Endodermal cell (in vitro differentiated cells): ENCODE results near the gene PIAS1. TPM values are rescaled to one million over a fixed set of nuclear protein-coding genes. Genes with fewer than 3 reads are reported as not detected.

ENCODE experiments used
- DNase-seq: peaks from one replicate; pipeline ENCODE4 v3.0.0-alpha.2; 2017
- H3K27ac ChIP-seq: 2 replicates; pipeline ENCODE4 v1.5.1; 2013; ENCODE audit warnings: mild to moderate bottlenecking, low read depth, low read length, moderate library complexity
- H3K27me3 ChIP-seq: 2 replicates; pipeline ENCODE4 v1.6.1; 2013; ENCODE audit warnings: mild to moderate bottlenecking, low read length, moderate library complexity; ENCODE audit not compliant: insufficient read depth, control insufficient read depth, poor library complexity, severe bottlenecking
- H3K36me3 ChIP-seq: 2 replicates; pipeline ENCODE4 v1.7.0; 2013; ENCODE audit warnings: mild to moderate bottlenecking, low read length, moderate library complexity; ENCODE audit not compliant: control insufficient read depth, insufficient read depth
- H3K4me1 ChIP-seq: one replicate; pipeline ENCODE4 v1.7.0; 2013; ENCODE audit warnings: low read length; ENCODE audit not compliant: control insufficient read depth, insufficient read depth
- H3K4me3 ChIP-seq: 2 replicates; pipeline ENCODE4 v1.5.1; 2013; ENCODE audit warnings: mild to moderate bottlenecking, low read length, moderate library complexity
- H3K9ac ChIP-seq: 2 replicates; pipeline ENCODE4 v1.6.1; 2013; ENCODE audit warnings: mild to moderate bottlenecking, low read length, moderate library complexity; ENCODE audit not compliant: poor library complexity, severe bottlenecking; ENCODE audit errors: extremely low read depth
- H3K9me3 ChIP-seq: 2 replicates; pipeline ENCODE4 v1.6.1; 2013; ENCODE audit warnings: mild to moderate bottlenecking, low read length, moderate library complexity; ENCODE audit not compliant: control insufficient read depth
- H3K27ac Mint-ChIP-seq: 2 replicates; pipeline ENCODE4 v1.8.0; 2020; ENCODE audit warnings: mixed read lengths
- H3K27me3 Mint-ChIP-seq: 2 replicates; pipeline ENCODE4 v1.8.0; 2021; ENCODE audit warnings: mild to moderate bottlenecking, mixed read lengths; ENCODE audit not compliant: insufficient read depth
- H3K36me3 Mint-ChIP-seq: 2 replicates; pipeline ENCODE4 v1.8.0; 2020; ENCODE audit warnings: low read depth, mixed read lengths
- H3K4me1 Mint-ChIP-seq: 2 replicates; pipeline ENCODE4 v1.8.0; 2020; ENCODE audit warnings: mixed read lengths
- H3K4me3 Mint-ChIP-seq: 2 replicates; pipeline ENCODE4 v1.8.0; 2020; ENCODE audit warnings: mild to moderate bottlenecking, moderate library complexity, mixed read lengths
- H3K9me3 Mint-ChIP-seq: 2 replicates; pipeline ENCODE4 v1.8.0; 2020; ENCODE audit warnings: mild to moderate bottlenecking, mixed read lengths
- CTCF ChIP-seq: fragments of 200-600 bp; sonication (generic); conservative IDR thresholded peaks from 2 replicates; pipeline ENCODE4 v1.5.0; 2021; ENCODE audit warnings: antibody characterized with exemption, mild to moderate bottlenecking
- WGBS, 2 experiments: methylation state at CpG; one replicate each; pipeline versions ENCODE4 v1.1.5 to v1.1.7; 2013; ENCODE audit warnings: missing lambda C conversion rate in 2 of 2, mixed read lengths in 1 of 2; ENCODE audit not compliant: insufficient coverage in 1 of 2, insufficient read length in 1 of 2; 5-methylcytosine and 5-hydroxymethylcytosine counted together
- total RNA-seq, 2 donors: library from RNA; stranded (reverse); fragmentation: NEBNext Ultra II Directional in 1 of 2; extraction: Animal tissue kit (Norgen Biotek cat#: 25700) in 1 of 2; gene quantifications; 2 replicates in 1 of 2; 3 replicates in 1 of 2; pipeline ENCODE4 v1.2.1, GENCODE V29; 2021

PIAS1 gene
- total RNA-seq, 2 donors from 2014 or later, result 38.0 to 40.1 TPM

GRCh38 chr15:68129072-68129471 lies 75.0 kb downstream of the PIAS1 start:
- Mint-ChIP-seq H3K27ac (no peak overlapping the region), H3K9me3 (no peaks in the 10 kb centered on the region), H3K27me3 (no peaks in the 10 kb centered on the region), H3K4me1 (no peaks in the 10 kb centered on the region), H3K36me3 (no peaks in the 10 kb centered on the region), H3K4me3 (no peak overlapping the region)
- TF ChIP-seq CTCF, result no peak
- WGBS, 2 experiments, result 86 to 92% methylated on average over 2 of the region's 3 CpGs
- no peaks in the 10 kb centered on the region for H3K4me1 ChIP-seq
- no peak overlapping the region for H3K4me3 ChIP-seq
- H3K36me3 ChIP-seq, result no peaks in the 10 kb centered on the region
- H3K9me3 ChIP-seq, result no peaks in the 10 kb centered on the region
- no peak overlapping the region for H3K9ac ChIP-seq
- no peaks in the 10 kb centered on the region for H3K27me3 ChIP-seq
- H3K27ac ChIP-seq, result no peak overlapping the region
- no peak for DNase-seq

GRCh38 chr15:68130851-68131250 lies 76.7 kb downstream of the PIAS1 start:
- H3K4me3 ChIP-seq, result no peak overlapping the region
- Mint-ChIP-seq H3K27ac (no peak overlapping the region), H3K9me3 (no peaks in the 10 kb centered on the region), H3K4me3 (no peak overlapping the region), H3K4me1 (no peaks in the 10 kb centered on the region), H3K36me3 (no peaks in the 10 kb centered on the region), H3K27me3 (no peaks in the 10 kb centered on the region)
- no peak overlapping the region for H3K9ac ChIP-seq
- H3K36me3 ChIP-seq, result no peaks in the 10 kb centered on the region
- DNase-seq, result no peak
- H3K27ac ChIP-seq, result no peak overlapping the region
- TF ChIP-seq CTCF, result no peak
- H3K4me1 ChIP-seq, result no peaks in the 10 kb centered on the region
- H3K9me3 ChIP-seq, result no peaks in the 10 kb centered on the region
- WGBS, 2 experiments, result 100% methylated on average over 2 of the region's 3 CpGs; no CpG with 5 or more reads in 1 of the 2 experiments
- no peaks in the 10 kb centered on the region for H3K27me3 ChIP-seq

GRCh38 chr15:68137096-68137495 lies 83.0 kb downstream of the PIAS1 start:
- H3K27ac Mint-ChIP-seq, result no peak overlapping the region

More at GRCh38 chr15:68137096-68137495, 83.0 kb downstream of the PIAS1 start:
- H3K36me3 Mint-ChIP-seq, result peaks cover 6% of the 10 kb centered on the region
- Histone ChIP-seq H3K36me3 (peaks cover 5% of the 10 kb centered on the region), H3K4me1 (no peaks in the 10 kb centered on the region), H3K9ac (no peak overlapping the region), H3K27me3 (no peaks in the 10 kb centered on the region), H3K27ac (no peak overlapping the region), H3K9me3 (no peaks in the 10 kb centered on the region), H3K4me3 (no peak overlapping the region)
- DNase-seq, result no peak
- H3K4me3 Mint-ChIP-seq, result no peak overlapping the region
- TF ChIP-seq CTCF, result no peak
- WGBS, 2 experiments, result 87% methylated on average over 1 of the region's 1 CpG; no CpG with 5 or more reads in 1 of the 2 experiments
- no peaks in the 10 kb centered on the region for H3K27me3 Mint-ChIP-seq
- H3K4me1 Mint-ChIP-seq, result no peaks in the 10 kb centered on the region
- no peaks in the 10 kb centered on the region for H3K9me3 Mint-ChIP-seq
